Fibroblast of pulmonary artery (primary cell): ENCODE measurements around the gene MANEAL.

Source experiments
- DNase-seq: peaks from one replicate; pipeline ENCODE4 v3.0.0-alpha.2; 2010; ENCODE audit warnings: low read depth
- H3K4me3 ChIP-seq: replicated peaks from 2 replicates; pipeline ENCODE4 v1.5.1; 2011; ENCODE audit warnings: low read depth, mild to moderate bottlenecking, control low read depth, low read length, moderate library complexity
- TF ChIP-seq, protein P1 (sequence below): IDR thresholded peaks from 2 replicates; pipeline ENCODE4 v1.5.1; 2011; ENCODE audit warnings: mild to moderate bottlenecking, control low read depth, low read length, inconsistent platforms; ENCODE audit errors: missing control alignments

Gene MANEAL

DNA sequence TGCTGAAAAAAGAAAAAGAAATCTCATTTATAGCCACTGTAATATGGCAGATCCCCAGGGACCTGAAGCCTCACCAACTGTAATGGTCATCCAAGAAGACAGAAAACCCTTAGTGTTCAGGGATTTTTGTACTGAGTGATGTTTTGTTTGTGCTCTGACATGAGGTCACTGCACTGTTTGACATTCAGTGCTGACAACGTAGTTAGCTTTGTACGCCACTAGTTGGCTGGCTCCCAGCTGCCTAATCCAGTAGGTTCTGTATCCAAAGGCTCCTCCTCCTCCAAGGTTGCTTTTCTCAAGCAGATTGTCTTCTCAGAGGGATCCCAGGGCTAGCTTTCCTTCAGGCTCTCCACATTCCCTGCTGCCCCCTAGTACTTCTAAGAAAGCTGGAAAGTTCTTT, 23.8 kb downstream of the MANEAL start:
- TF ChIP-seq, protein P1, sequence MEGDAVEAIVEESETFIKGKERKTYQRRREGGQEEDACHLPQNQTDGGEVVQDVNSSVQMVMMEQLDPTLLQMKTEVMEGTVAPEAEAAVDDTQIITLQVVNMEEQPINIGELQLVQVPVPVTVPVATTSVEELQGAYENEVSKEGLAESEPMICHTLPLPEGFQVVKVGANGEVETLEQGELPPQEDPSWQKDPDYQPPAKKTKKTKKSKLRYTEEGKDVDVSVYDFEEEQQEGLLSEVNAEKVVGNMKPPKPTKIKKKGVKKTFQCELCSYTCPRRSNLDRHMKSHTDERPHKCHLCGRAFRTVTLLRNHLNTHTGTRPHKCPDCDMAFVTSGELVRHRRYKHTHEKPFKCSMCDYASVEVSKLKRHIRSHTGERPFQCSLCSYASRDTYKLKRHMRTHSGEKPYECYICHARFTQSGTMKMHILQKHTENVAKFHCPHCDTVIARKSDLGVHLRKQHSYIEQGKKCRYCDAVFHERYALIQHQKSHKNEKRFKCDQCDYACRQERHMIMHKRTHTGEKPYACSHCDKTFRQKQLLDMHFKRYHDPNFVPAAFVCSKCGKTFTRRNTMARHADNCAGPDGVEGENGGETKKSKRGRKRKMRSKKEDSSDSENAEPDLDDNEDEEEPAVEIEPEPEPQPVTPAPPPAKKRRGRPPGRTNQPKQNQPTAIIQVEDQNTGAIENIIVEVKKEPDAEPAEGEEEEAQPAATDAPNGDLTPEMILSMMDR = no peak
- DNase-seq = peak; percentile 26
- H3K4me3 ChIP-seq = no peak overlapping the region

DNA sequence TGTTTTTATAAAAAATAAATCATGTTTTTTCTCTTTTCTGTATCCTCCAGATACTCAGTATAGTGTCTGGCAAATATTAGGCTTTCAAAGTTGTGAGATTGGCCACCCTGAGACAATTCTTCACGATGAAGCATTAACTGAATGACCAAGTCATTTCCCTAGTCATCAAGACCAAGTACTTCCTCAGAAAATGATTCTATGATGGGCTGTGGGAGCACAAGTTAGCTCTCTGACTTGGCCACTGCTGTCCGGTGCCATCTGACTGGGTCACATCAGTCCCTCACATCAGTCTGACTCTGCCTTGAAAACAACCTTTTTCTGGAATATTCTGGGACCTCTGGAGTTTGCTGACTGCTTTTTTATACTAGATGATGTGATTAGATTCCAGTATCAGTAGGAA, 27.8 kb downstream of the MANEAL start:
- TF ChIP-seq, protein P1 = no peak
- DNase-seq = no peak

DNA sequence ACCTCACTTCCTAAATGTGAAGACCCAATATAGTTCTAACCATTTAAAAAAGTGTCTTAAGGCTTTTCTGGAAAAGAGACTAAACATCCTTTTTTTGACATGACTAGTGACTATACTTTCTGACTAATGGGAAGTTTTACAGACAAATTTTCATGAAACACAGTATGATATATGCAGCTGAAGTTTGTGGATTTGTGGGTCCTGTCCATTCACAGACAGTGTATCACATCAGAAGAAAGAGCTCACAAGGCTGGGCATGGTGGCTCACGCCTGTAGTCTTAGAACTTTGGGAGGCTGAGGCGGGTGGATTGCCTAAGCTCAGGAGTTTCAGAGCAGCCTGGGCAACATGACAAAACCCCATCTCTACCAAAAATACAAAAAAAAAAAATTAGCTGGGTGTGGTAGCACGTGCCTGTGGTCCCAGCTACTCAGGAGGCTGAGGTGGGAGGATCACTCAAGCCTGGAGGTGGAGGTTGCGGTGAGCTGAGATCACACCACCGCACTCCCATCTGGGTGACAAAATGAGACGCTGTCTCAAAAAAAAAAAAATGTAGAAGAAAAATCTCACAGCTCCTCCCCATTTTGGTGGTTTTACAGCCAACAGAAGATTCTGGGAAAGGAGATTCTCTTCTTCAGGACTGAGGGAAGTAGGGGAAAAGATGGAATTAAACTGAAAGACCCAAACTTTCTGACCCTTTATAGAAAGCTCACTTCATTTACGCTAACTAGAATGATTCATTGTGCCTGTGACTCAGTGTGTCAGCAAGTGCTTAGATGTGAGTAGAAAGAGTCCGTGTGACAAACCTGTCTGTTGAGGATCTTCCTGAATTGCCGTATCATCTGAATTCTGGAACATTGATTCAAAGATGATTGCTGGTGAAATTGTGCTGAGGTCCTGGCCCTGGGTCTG, 29.5 kb downstream of the MANEAL start:
- DNase-seq = no peak
- no peak overlapping the region for H3K4me3 ChIP-seq
- TF ChIP-seq, protein P1 = no peak

More for the DNA sequence above, 27.8 kb downstream of the MANEAL start:
- H3K4me3 ChIP-seq = no peak overlapping the region

DNA sequence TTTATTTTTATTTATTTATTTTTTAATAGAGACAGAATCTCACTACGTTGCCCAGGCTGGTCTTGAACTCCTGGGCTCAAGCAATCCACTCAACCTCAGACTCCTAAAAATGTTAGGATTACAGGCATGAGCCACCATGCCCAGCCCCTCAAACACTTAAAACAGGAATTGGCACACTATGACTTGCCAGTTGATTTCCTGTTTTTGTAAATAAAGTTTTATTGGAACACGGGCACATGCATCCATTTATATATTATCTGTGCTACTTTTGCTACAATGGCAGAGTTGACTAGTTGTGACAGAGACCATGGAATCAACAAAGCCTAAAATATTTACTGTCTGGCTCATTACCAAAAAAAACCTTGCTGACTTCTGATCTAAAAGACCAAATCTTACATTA, 30.4 kb downstream of the MANEAL start:
- TF ChIP-seq, protein P1 = no peak
- no peak overlapping the region for H3K4me3 ChIP-seq
- no peak for DNase-seq

DNA sequence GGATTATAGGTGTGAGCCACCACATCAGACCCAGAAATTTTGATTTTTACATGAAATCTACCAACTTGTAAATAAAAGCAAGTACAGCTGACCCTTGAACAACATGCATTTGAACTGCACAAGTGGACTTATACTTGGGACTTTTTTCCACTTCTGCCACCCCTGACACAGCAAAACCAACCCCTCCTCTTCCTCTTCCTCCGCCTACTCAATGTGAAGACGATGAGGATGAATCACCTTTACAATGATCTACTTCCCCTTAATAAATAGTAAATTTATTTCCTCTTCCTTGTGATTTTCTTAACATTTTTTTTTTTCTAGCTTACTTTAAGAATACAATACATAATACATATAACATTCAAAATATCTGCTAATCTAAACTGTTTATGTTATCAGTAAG, 31.9 kb downstream of the MANEAL start:
- TF ChIP-seq, protein P1 = no peak
- no peak for DNase-seq
- H3K4me3 ChIP-seq = no peak overlapping the region

DNA sequence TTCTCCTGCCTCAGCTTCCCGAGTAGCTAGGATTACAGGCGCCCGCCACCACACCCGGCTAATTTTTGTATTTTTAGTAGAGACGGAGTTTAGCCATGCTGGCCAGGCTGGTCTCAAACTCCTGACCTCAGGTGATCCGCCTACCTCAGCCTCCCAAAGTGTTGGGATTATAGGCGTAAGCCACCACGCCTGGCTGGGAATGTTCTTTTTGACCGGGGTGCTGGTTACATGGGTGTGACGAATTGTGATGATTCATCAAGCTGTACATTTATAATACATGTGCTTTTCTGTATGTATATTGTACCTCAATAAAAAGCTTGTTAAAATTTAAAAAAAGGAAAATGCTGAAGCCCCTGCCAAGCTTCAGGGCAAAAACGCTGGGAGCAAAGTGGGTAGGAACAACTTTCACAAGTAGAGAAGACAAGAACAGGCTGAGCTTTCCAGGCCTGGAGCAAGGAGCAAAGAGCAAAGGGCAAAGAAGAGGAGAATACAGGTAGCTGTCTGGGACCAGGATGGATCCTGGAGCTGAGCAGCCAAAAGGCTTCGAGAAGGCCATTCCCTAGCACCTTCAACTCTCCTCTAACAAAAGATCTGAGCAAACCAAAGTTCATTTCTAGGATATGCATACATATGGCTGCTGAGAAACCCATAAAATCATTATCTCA, 34.9 kb downstream of the MANEAL start:
- TF ChIP-seq, protein P1 = no peak
- no peak overlapping the region for H3K4me3 ChIP-seq
- DNase-seq = no peak
